Measurements from ENCODE around the gene HLA-A.

Gene HLA-A

GRCh38 chr6:29909985-29910384 is 32.3 kb upstream of the HLA-A start:
- DNase-seq (ENCODE audit: low read depth, low spot score): no peak
- H3K9me3 ChIP-seq (ENCODE audit: insufficient read depth, low read length): no peaks in the 10 kb centered on the region
- no peak for TF ChIP-seq SUZ12 (IDR thresholded peaks at IDR 0.05; ENCODE audit: extremely low read depth, insufficient read depth, insufficient read length)
- no peak for TF ChIP-seq ZNF274 (IDR thresholded peaks at IDR 0.05; ENCODE audit: low read depth, low read length)
- TF ChIP-seq YY1 (IDR thresholded peaks at IDR 0.05; ENCODE audit: insufficient read depth, insufficient read length): no peak

GRCh38 chr6:29912840-29913239 is 29.5 kb upstream of the HLA-A start:
- no peaks in the 10 kb centered on the region for H3K4me1 ChIP-seq (ENCODE audit: insufficient read depth, insufficient read length)
- TF ChIP-seq YY1 (IDR thresholded peaks at IDR 0.05; ENCODE audit: insufficient read depth, insufficient read length) (no peak), SUZ12 (IDR thresholded peaks at IDR 0.05; ENCODE audit: extremely low read depth, insufficient read depth, insufficient read length) (no peak), ZNF274 (IDR thresholded peaks at IDR 0.05; ENCODE audit: low read depth, low read length) (no peak)
- H3K9ac ChIP-seq (ENCODE audit: insufficient read length, low read depth): no peak overlapping the region
- no peak for DNase-seq (ENCODE audit: low read depth, low spot score)
- H3K36me3 ChIP-seq (ENCODE audit: insufficient read depth, insufficient read length, low read length): no peaks in the 10 kb centered on the region
- H3K9me3 ChIP-seq (ENCODE audit: insufficient read depth, low read length): no peaks in the 10 kb centered on the region
- no peaks in the 10 kb centered on the region for H3K27me3 ChIP-seq (ENCODE audit: insufficient read depth, insufficient read length)
- H3K4me3 ChIP-seq (ENCODE audit: insufficient read length, low read depth): no peak overlapping the region

More at GRCh38 chr6:29909985-29910384, 32.3 kb upstream of the HLA-A start:
- H3K4me3 ChIP-seq (ENCODE audit: insufficient read length, low read depth): no peak overlapping the region
- no peak overlapping the region for H3K9ac ChIP-seq (ENCODE audit: insufficient read length, low read depth)
- H3K4me1 ChIP-seq (ENCODE audit: insufficient read depth, insufficient read length): no peaks in the 10 kb centered on the region
- H3K27me3 ChIP-seq (ENCODE audit: insufficient read depth, insufficient read length): no peaks in the 10 kb centered on the region
- no peaks in the 10 kb centered on the region for H3K36me3 ChIP-seq (ENCODE audit: insufficient read depth, insufficient read length, low read length)

GRCh38 chr6:29916741-29917140 is 25.6 kb upstream of the HLA-A start:
- no peaks in the 10 kb centered on the region for H3K9me3 ChIP-seq (ENCODE audit: insufficient read depth, low read length)
- no peaks in the 10 kb centered on the region for H3K27me3 ChIP-seq (ENCODE audit: insufficient read depth, insufficient read length)
- DNase-seq (ENCODE audit: low read depth, low spot score): no peak
- H3K36me3 ChIP-seq (ENCODE audit: insufficient read depth, insufficient read length, low read length): no peaks in the 10 kb centered on the region
- TF ChIP-seq ZNF274 (IDR thresholded peaks at IDR 0.05; ENCODE audit: low read depth, low read length) (no peak), SUZ12 (IDR thresholded peaks at IDR 0.05; ENCODE audit: extremely low read depth, insufficient read depth, insufficient read length) (no peak), YY1 (IDR thresholded peaks at IDR 0.05; ENCODE audit: insufficient read depth, insufficient read length) (no peak)
- no peak overlapping the region for H3K9ac ChIP-seq (ENCODE audit: insufficient read length, low read depth)
- no peaks in the 10 kb centered on the region for H3K4me1 ChIP-seq (ENCODE audit: insufficient read depth, insufficient read length)
- H3K4me3 ChIP-seq (ENCODE audit: insufficient read length, low read depth): no peak overlapping the region

- Histone ChIP-seq H3K4me1 (ENCODE audit: insufficient read depth, insufficient read length) (no peaks in the 10 kb centered on the region), H3K9me3 (ENCODE audit: insufficient read depth, low read length) (no peaks in the 10 kb centered on the region), H3K27me3 (ENCODE audit: insufficient read depth, insufficient read length) (no peaks in the 10 kb centered on the region), H3K4me3 (ENCODE audit: insufficient read length, low read depth) (no peak overlapping the region), H3K36me3 (ENCODE audit: insufficient read depth, insufficient read length, low read length) (no peaks in the 10 kb centered on the region), H3K9ac (ENCODE audit: insufficient read length, low read depth) (no peak overlapping the region)
- DNase-seq (ENCODE audit: low read depth, low spot score): no peak
- no peak for TF ChIP-seq ZNF274 (IDR thresholded peaks at IDR 0.05; ENCODE audit: low read depth, low read length)
- TF ChIP-seq YY1 (IDR thresholded peaks at IDR 0.05; ENCODE audit: insufficient read depth, insufficient read length): no peak
- no peak for TF ChIP-seq SUZ12 (IDR thresholded peaks at IDR 0.05; ENCODE audit: extremely low read depth, insufficient read depth, insufficient read length)
These were observed 24.5 kb upstream of the HLA-A start for GRCh38 chr6:29917857-29918256.

- Histone ChIP-seq H3K36me3 (ENCODE audit: insufficient read depth, insufficient read length, low read length) (no peaks in the 10 kb centered on the region), H3K9me3 (ENCODE audit: insufficient read depth, low read length) (no peaks in the 10 kb centered on the region), H3K4me3 (ENCODE audit: insufficient read length, low read depth) (no peak overlapping the region), H3K27me3 (ENCODE audit: insufficient read depth, insufficient read length) (no peaks in the 10 kb centered on the region), H3K4me1 (ENCODE audit: insufficient read depth, insufficient read length) (no peaks in the 10 kb centered on the region), H3K9ac (ENCODE audit: insufficient read length, low read depth) (no peak overlapping the region)
- TF ChIP-seq YY1 (IDR thresholded peaks at IDR 0.05; ENCODE audit: insufficient read depth, insufficient read length) (no peak), ZNF274 (IDR thresholded peaks at IDR 0.05; ENCODE audit: low read depth, low read length) (no peak), SUZ12 (IDR thresholded peaks at IDR 0.05; ENCODE audit: extremely low read depth, insufficient read depth, insufficient read length) (no peak)
- no peak for DNase-seq (ENCODE audit: low read depth, low spot score)
These were observed 22.6 kb upstream of the HLA-A start for GRCh38 chr6:29919506-29920445.

GRCh38 chr6:29924287-29924686 is 18.0 kb upstream of the HLA-A start:
- Histone ChIP-seq H3K27me3 (ENCODE audit: insufficient read depth, insufficient read length) (peaks cover 5% of the 10 kb centered on the region), H3K36me3 (ENCODE audit: insufficient read depth, insufficient read length, low read length) (no peaks in the 10 kb centered on the region), H3K4me1 (ENCODE audit: insufficient read depth, insufficient read length) (no peaks in the 10 kb centered on the region), H3K9me3 (ENCODE audit: insufficient read depth, low read length) (no peaks in the 10 kb centered on the region), H3K4me3 (ENCODE audit: insufficient read length, low read depth) (no peak overlapping the region), H3K9ac (ENCODE audit: insufficient read length, low read depth) (no peak overlapping the region)
- DNase-seq (ENCODE audit: low read depth, low spot score): no peak
- TF ChIP-seq SUZ12 (IDR thresholded peaks at IDR 0.05; ENCODE audit: extremely low read depth, insufficient read depth, insufficient read length) (no peak), YY1 (IDR thresholded peaks at IDR 0.05; ENCODE audit: insufficient read depth, insufficient read length) (no peak), ZNF274 (IDR thresholded peaks at IDR 0.05; ENCODE audit: low read depth, low read length) (no peak)

GRCh38 chr6:29924731-29925130 is 17.6 kb upstream of the HLA-A start:
- H3K36me3 ChIP-seq (ENCODE audit: insufficient read depth, insufficient read length, low read length): no peaks in the 10 kb centered on the region
- no peak for DNase-seq (ENCODE audit: low read depth, low spot score)
- TF ChIP-seq SUZ12 (IDR thresholded peaks at IDR 0.05; ENCODE audit: extremely low read depth, insufficient read depth, insufficient read length): no peak
- TF ChIP-seq YY1 (IDR thresholded peaks at IDR 0.05; ENCODE audit: insufficient read depth, insufficient read length): no peak
- TF ChIP-seq ZNF274 (IDR thresholded peaks at IDR 0.05; ENCODE audit: low read depth, low read length): no peak
- H3K9me3 ChIP-seq (ENCODE audit: insufficient read depth, low read length): no peaks in the 10 kb centered on the region
- H3K4me3 ChIP-seq (ENCODE audit: insufficient read length, low read depth): no peak overlapping the region
- H3K27me3 ChIP-seq (ENCODE audit: insufficient read depth, insufficient read length): peaks cover 5% of the 10 kb centered on the region
- H3K9ac ChIP-seq (ENCODE audit: insufficient read length, low read depth): no peak overlapping the region
- no peaks in the 10 kb centered on the region for H3K4me1 ChIP-seq (ENCODE audit: insufficient read depth, insufficient read length)

Measured in NT2/D1 (cell line).